Esophagus squamous epithelium (tissue), 4 donors: ENCODE measurements around the gene MBNL1.

ENCODE experiments used
- POLR2A ChIP-seq, 4 donors: fragments of 450-650 bp; IDR thresholded peaks; one replicate each; pipeline ENCODE4 v1.6.1; 2017; ENCODE audit warnings: antibody characterized with exemption in 4 of 4, mild to moderate bottlenecking in 4 of 4, moderate library complexity in 3 of 4
- TF ChIP-seq, protein P1 (sequence below), 6 experiments: fragments of 450-650 bp in 4 of 6; fragments of 200-600 bp in 2 of 6; sonication (generic) in 2 of 6; IDR thresholded peaks; one replicate each; pipeline ENCODE4 v1.5.1; 2016 to 2019; ENCODE audit warnings: antibody characterized with exemption in 6 of 6, mild to moderate bottlenecking in 4 of 6, moderate library complexity in 4 of 6

DNA sequence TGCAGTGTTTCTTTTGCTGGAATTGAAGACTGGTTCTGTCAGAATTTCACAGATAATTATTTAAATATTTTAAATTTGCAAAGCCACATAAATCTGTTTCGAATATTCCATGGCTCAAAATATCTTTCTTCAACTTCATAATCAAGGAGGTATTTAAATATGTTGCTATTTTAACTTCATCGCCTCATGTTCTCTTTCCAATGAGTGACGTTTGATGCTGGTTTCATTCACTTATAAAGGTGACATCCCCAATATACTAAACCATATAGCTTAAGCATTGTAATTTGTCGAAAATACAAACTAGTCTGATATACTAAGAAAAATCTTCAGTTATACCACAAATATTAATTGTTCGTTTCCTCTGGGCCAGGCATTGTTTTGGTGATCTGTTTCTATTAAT is 22.5 kb downstream of the MBNL1 start:
- no peak for TF ChIP-seq POLR2A (IDR thresholded peaks at IDR 0.05)
- TF ChIP-seq, protein P1, sequence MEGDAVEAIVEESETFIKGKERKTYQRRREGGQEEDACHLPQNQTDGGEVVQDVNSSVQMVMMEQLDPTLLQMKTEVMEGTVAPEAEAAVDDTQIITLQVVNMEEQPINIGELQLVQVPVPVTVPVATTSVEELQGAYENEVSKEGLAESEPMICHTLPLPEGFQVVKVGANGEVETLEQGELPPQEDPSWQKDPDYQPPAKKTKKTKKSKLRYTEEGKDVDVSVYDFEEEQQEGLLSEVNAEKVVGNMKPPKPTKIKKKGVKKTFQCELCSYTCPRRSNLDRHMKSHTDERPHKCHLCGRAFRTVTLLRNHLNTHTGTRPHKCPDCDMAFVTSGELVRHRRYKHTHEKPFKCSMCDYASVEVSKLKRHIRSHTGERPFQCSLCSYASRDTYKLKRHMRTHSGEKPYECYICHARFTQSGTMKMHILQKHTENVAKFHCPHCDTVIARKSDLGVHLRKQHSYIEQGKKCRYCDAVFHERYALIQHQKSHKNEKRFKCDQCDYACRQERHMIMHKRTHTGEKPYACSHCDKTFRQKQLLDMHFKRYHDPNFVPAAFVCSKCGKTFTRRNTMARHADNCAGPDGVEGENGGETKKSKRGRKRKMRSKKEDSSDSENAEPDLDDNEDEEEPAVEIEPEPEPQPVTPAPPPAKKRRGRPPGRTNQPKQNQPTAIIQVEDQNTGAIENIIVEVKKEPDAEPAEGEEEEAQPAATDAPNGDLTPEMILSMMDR (IDR thresholded peaks at IDR 0.05), result no peak
